WI38 (cell line): ENCODE results near the gene ERFE.

Experiments
- H3K4me3 ChIP-seq: 2 replicates; pipeline ENCODE4 v1.5.1; 2011; ENCODE audit warnings: low read depth, mild to moderate bottlenecking, control low read depth, low read length
- CTCF ChIP-seq: IDR thresholded peaks from 2 replicates; pipeline ENCODE4 v1.5.1; 2012; ENCODE audit warnings: low read depth, mild to moderate bottlenecking, control low read depth, low read length

The ERFE gene

DNA sequence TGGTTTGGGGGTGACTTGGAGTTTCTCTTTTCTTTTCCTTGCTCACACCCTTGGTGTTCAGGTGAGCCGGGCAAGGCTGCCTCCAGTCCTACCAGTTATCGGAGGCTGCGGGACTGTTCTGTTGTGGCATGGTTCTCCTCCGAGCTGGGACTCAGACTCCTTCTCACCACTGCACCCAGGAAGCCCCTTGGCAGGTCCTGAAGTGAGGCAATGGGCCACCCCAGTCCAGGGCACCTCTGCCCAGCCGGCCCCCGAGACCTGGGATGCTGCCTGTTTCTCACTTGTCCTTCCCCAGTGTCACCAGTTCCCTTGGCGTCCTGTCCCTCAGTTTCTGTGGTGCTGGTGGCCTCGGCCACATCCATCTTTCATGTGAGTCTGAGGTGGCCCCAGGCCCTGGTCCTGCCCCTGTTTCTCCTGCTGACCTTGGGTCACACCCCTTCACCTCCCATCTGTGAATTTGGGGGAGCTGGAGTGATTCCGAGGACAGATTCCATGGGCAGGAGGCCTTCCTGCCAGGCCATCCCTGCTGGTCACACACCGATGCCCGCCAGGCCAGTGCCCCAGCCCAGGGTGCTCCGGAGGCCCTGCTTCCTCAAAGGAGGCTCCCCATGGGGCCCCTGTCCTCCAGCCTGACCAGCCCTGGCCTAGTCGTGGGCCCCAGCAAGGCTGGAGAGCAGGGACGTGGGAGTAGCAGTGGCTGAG, 26.9 kb upstream of the ERFE start:
- no peak for TF ChIP-seq CTCF
- H3K4me3 ChIP-seq: no peak overlapping the region

DNA sequence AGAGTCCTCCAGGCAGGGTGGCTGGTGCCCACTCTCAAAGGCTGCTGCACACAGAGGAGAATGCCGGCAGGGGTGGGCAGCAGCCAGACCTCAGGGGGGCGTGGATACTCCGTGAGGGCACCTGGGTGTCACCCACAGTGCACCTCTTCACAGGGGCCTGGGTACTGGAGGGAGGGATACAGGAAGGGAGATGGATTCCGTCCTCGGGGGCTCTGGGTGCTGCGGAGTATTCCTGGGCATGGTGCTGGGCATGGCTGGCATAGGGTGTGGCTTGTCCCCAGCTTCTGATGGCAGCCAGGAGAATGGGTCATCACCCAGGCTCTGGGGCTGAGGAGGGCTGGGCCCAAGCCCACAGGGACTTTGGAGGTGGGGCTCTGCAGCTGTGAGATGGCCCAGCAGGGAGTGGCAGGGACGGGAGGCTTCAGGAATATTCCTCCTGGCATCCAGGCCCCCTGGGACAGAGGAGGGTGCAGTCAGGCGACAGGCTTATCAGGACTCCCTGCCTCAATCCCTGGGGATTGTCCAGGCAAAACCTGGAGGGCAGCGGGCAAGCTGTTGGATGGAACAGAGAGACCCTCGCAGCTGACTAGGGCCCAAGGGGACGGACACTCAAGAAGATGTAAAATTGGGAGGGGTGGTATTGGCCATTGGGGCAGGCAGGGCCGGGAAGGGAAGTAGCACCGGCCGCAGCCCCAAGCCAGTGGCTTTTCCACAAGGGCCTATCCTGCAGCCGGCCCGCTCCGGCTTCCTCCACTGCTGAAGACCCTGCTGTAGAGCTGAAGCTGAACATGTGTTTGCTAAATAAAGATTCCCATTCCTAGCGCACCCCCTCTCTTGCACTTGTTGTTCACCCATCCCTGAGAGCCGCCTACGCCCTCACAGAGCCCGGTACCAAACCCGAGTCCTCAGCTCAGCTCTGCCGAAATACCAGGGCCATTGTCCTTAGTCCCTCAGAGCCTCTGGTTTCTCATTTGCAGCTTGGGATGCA, 26.0 kb upstream of the ERFE start:
- TF ChIP-seq CTCF: no peak
- no peak overlapping the region for H3K4me3 ChIP-seq

GRCh38 chr2:238133499-238134392, 25.0 kb upstream of the ERFE start:
- no peak overlapping the region for H3K4me3 ChIP-seq

DNA sequence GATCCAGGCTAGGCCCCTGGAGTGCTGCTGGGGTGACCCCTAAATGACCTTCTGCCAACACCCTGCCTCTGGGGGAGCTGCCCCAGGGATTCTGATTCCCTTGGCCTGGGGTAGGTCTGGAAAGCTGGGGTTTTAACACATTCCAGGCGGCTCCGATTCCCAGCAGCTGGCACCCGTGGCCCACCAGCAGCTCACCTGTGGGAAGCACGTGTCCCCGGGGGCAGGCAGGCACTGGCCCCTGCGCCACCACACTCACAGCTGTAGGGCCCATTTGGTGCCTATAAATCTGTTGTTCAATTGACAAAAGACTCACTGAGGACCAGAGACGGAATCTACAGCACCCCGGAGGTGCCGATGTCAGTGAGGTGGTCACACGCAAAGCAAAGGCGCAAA, 24.4 kb upstream of the ERFE start:
- no peak overlapping the region for H3K4me3 ChIP-seq
- TF ChIP-seq CTCF: no peak

More at GRCh38 chr2:238133499-238134392, 25.0 kb upstream of the ERFE start:
- no peak for TF ChIP-seq CTCF

DNA sequence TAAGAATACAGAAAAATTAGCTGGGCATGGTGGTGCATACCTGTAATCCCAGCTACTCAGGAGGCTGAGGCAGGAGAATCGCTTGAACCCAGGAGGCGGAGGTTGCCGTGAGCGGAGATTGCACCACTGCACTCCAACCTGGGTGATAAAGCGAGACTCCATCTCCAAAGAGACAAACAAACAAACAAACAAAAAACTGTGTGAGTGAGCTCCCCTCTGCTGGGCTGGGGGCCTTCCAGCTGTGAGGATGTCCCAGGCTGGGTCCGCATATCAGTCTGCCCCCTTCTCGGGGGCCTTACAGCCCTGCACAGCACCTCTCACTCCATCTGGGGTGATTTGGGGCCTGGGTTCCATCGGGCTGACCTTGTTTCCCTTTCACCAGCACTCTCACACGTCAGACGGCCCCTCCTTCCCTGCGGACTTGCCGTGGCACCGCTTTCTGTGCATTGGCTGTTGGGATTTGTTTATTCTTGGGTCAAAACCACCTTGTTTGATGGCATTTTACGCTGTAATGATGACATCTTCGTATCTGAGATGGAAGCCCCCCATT, 23.1 kb upstream of the ERFE start:
- TF ChIP-seq CTCF: no peak
- H3K4me3 ChIP-seq: no peak overlapping the region

- no peak for TF ChIP-seq CTCF
- H3K4me3 ChIP-seq: no peak overlapping the region
These were observed 21.8 kb upstream of the ERFE start for GRCh38 chr2:238136820-238137537.
